GM18873 (cell line): ENCODE measurements around the gene KIAA0408.
A peak's percentile ranks its signal among the peaks of the same experiment; 100 is the strongest.
"Not testable (repeated sequence)": the region's sequence is repeated elsewhere in the genome, so short reads cannot be mapped to it uniquely, and the experiment has no call there.

Experiments used
- ATAC-seq: cut with Tn5 transposase; IDR thresholded peaks from one replicate; pipeline ENCODE4 v1.9.1; 2021; ENCODE audit warnings: mild to moderate bottlenecking, moderate library complexity, moderate number of reproducible peaks; ENCODE audit not compliant: unreplicated experiment, low FRiP score

KIAA0408 gene

GRCh38 chr6:127420556-127420955, 38.6 kb downstream of the KIAA0408 start:
- peak; percentile 100 for ATAC-seq

- ATAC-seq: no peak
Observed at GRCh38 chr6:127415096-127415495, 44.1 kb downstream of the KIAA0408 start.

GRCh38 chr6:127413123-127413522, 46.1 kb downstream of the KIAA0408 start:
- not testable (repeated sequence) for ATAC-seq

GRCh38 chr6:127412016-127412415, 47.2 kb downstream of the KIAA0408 start:
- ATAC-seq: not testable (repeated sequence)
